Ishikawa (cell line): Measurements from ENCODE around the gene LAMA1.

Experiments used
- EGR1 ChIP-seq: IDR thresholded peaks from 2 replicates; pipeline ENCODE4 v1.6.1; 2012
- TF ChIP-seq, protein P1 (sequence below): IDR thresholded peaks from 2 replicates; pipeline ENCODE4 v1.6.1; 2012; ENCODE audit warnings: low read depth, mild to moderate bottlenecking

DNA sequence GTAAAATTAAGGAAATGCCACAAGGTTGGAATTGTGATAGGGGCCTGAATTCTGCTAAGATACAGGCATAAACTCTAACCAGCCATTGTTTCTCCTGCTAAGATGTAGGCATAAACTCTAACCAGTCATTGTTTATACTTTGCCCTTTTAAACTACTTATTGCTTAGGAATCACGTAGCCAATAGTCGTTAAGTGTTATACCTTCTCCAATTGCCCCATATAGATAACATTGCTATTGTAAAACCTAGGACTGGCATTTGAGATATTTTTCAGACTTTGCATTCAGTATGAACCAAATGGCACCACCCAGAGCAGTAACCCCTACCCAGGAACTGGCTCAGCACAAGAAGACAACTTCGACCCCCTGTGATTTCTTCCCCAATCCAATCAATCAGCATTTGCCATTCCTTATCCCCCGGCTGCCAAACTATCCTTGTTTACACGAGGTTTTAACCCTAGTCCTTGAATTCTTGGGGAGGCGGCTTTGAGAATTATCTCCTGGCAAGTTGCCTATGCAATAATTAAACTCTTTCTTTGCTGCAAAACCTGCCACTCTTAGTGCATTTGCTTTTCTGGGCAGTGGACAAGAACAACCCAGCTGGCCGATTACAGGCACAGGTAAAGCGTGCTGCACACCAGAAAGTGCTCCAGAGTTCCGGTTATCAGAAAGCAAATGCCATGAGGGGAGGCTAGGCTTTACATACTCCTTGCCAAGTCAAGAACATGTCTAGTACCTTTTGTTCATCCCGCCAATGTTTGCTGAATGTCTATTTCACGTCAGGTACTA, 167.6 kb downstream of the LAMA1 start:
- TF ChIP-seq, protein P1, sequence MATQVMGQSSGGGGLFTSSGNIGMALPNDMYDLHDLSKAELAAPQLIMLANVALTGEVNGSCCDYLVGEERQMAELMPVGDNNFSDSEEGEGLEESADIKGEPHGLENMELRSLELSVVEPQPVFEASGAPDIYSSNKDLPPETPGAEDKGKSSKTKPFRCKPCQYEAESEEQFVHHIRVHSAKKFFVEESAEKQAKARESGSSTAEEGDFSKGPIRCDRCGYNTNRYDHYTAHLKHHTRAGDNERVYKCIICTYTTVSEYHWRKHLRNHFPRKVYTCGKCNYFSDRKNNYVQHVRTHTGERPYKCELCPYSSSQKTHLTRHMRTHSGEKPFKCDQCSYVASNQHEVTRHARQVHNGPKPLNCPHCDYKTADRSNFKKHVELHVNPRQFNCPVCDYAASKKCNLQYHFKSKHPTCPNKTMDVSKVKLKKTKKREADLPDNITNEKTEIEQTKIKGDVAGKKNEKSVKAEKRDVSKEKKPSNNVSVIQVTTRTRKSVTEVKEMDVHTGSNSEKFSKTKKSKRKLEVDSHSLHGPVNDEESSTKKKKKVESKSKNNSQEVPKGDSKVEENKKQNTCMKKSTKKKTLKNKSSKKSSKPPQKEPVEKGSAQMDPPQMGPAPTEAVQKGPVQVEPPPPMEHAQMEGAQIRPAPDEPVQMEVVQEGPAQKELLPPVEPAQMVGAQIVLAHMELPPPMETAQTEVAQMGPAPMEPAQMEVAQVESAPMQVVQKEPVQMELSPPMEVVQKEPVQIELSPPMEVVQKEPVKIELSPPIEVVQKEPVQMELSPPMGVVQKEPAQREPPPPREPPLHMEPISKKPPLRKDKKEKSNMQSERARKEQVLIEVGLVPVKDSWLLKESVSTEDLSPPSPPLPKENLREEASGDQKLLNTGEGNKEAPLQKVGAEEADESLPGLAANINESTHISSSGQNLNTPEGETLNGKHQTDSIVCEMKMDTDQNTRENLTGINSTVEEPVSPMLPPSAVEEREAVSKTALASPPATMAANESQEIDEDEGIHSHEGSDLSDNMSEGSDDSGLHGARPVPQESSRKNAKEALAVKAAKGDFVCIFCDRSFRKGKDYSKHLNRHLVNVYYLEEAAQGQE, result no peak
- no peak for TF ChIP-seq EGR1
